PC-9 (cell line): ENCODE measurements around the gene SCYGR4. TPM values are rescaled to one million over a fixed set of nuclear protein-coding genes. Genes with fewer than 3 reads are reported as not detected.

ENCODE experiments used
- BruUV-seq: library from RNA; stranded (reverse); fragments of 400-500 nt; replicated peaks from 2 replicates; lab custom pipeline; 2021; lab: Mats Ljungman, UMichigan
- CTCF ChIA-PET: fragments of 300-600 bp; sonication (Branson Sonifier 250); formaldehyde crosslinking; loops from one replicate; lab custom pipeline; 2022; ENCODE audit warnings: antibody characterized with exemption; lab: Charles Lee
- POLR2A ChIA-PET: fragments of 300-600 bp; sonication (Branson Sonifier 250); formaldehyde crosslinking; loops from one replicate; lab custom pipeline; 2022; ENCODE audit warnings: antibody characterized with exemption; ENCODE audit not compliant: unreplicated experiment; lab: Charles Lee
- DNase-seq, 2 experiments: peaks; one replicate each; pipeline versions ENCODE4 v3.0.0 to v3.0.0-alpha.2; 2015 to 2022; ENCODE audit warnings: mixed read lengths in 1 of 2
- H2AFZ ChIP-seq: fragments of 200-600 bp; sonication (generic); 2 replicates; pipeline ENCODE4 v1.8.1; 2017; ENCODE audit warnings: antibody characterized with exemption
- H3F3A ChIP-seq: fragments of 200-600 bp; sonication (generic); 2 replicates; pipeline ENCODE4 v1.8.1; 2017; ENCODE audit warnings: antibody characterized with exemption, mild to moderate bottlenecking, low read depth; ENCODE audit not compliant: insufficient read depth
- H3K27ac ChIP-seq: fragments of 200-600 bp; sonication (generic); 2 replicates; pipeline ENCODE4 v1.6.1; 2016; ENCODE audit warnings: mixed run types
- H3K27me3 ChIP-seq: fragments of 200-600 bp; sonication (generic); 2 replicates; pipeline ENCODE4 v1.6.1; 2016; ENCODE audit warnings: low read depth, mixed run types; ENCODE audit not compliant: insufficient read depth
- H3K36me3 ChIP-seq: fragments of 200-600 bp; sonication (generic); 2 replicates; pipeline ENCODE4 v1.6.1; 2016; ENCODE audit warnings: low read depth, mixed run types
- H3K4me1 ChIP-seq: fragments of 200-600 bp; sonication (generic); replicated peaks from 2 replicates; pipeline ENCODE4 v1.6.1; 2016; ENCODE audit warnings: mixed run types; ENCODE audit not compliant: insufficient read depth
- H3K4me2 ChIP-seq: fragments of 200-600 bp; sonication (generic); 2 replicates; pipeline ENCODE4 v1.6.1; 2017; ENCODE audit warnings: mixed run types
- H3K4me3 ChIP-seq: fragments of 200-600 bp; sonication (generic); 2 replicates; pipeline ENCODE4 v1.6.1; 2016; ENCODE audit warnings: mixed run types
- H3K79me2 ChIP-seq: fragments of 200-600 bp; sonication (generic); 2 replicates; pipeline ENCODE4 v1.6.1; 2017; ENCODE audit warnings: low read depth, mixed run types
- H3K9me2 ChIP-seq: fragments of 200-600 bp; sonication (generic); 2 replicates; pipeline ENCODE4 v1.8.1; 2017; ENCODE audit warnings: mild to moderate bottlenecking; ENCODE audit not compliant: insufficient read depth
- H3K9me3 ChIP-seq: fragments of 200-600 bp; sonication (generic); 2 replicates; pipeline ENCODE4 v1.8.1; 2016; ENCODE audit warnings: low read depth; ENCODE audit not compliant: insufficient read depth
- H4K20me1 ChIP-seq: fragments of 200-600 bp; sonication (generic); 2 replicates; pipeline ENCODE4 v1.8.1; 2017; ENCODE audit not compliant: insufficient read depth
- EZH2 ChIP-seq: fragments of 200-600 bp; sonication (generic); IDR thresholded peaks from 2 replicates; pipeline ENCODE4 v1.8.0; 2017; ENCODE audit warnings: antibody characterized with exemption, low read depth
- intact Hi-C: fragments of 100-400 bp; cut with micrococcal nuclease; formaldehyde crosslinking; loops from one replicate; pipeline ENCODE4 v1.10.0; 2022; ENCODE audit not compliant: unreplicated experiment
- total RNA-seq: library from RNA; stranded (reverse); gene quantifications from 2 replicates; pipeline ENCODE4 v1.2.3, GENCODE V29; 2021
- TF ChIP-seq, protein P1 (sequence below): fragments of 200-600 bp; sonication (generic); conservative IDR thresholded peaks from 2 replicates; pipeline ENCODE4 v1.6.1; 2017; ENCODE audit warnings: mixed run types, antibody characterized with exemption, mild to moderate bottlenecking, moderate library complexity

Gene SCYGR4
- total RNA-seq, 1 experiment from 2014 or later, result not detected

DNA sequence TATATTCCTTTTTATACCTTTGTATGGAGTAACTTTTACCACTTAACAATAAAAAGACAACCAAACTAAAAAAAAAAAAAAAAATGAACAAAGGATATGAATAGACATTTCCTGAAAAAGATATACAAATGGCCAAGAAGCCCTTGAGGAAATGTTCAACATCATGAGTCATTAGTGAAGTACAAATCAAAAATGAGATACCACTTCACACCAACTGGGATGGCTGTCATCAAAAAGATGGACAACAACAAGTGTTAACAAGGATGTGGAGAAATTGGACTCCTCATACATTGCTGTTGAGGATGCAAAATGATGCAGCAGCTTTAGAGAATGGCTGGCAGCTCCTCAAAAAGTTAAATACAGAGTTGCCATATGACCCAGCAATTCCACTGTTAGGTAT lies 41.2 kb upstream of the SCYGR4 start:
- CTCF ChIA-PET, result interaction anchor here (0.6 to 0.7 kb wide), 2 partner anchors 234 to 1978 kb away, joined by 3 to 12 read pairs; no protein-coding TSS in a partner anchor

DNA sequence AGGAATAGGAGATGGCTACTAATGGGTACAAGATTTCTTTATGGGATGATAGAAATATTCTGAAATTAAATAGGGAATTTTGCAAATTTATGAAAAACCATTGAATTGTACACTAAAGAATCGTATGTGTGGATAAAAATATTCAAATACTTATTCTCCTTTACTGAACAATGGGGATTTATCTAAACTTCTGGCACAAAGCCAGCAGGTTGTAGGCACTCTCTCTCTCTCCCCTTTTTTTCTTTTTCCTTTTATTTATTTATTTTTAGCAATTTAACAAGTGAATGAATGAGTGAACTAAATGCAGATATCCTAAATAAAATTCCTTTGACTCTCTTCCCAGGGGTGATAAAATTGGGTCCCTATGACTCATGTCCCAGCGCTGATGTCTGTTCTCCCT lies 40.5 kb upstream of the SCYGR4 start:
- intact Hi-C loops, result loop anchor here (10.0 kb wide), 1 partner anchor 188 kb away; no protein-coding TSS in a partner anchor
- Histone ChIP-seq H3K4me1 (no peaks in the 10 kb centered on the region), H3K4me3 (no peak overlapping the region), H3K4me2 (no peak overlapping the region), H3K27me3 (no peaks in the 10 kb centered on the region), H2AFZ (no peak overlapping the region), H3K36me3 (no peaks in the 10 kb centered on the region), H3F3A (peaks cover 10% of the 10 kb centered on the region), H3K79me2 (no peaks in the 10 kb centered on the region), H4K20me1 (no peaks in the 10 kb centered on the region), H3K9me3 (no peaks in the 10 kb centered on the region), H3K27ac (no peak overlapping the region), H3K9me2 (peaks cover 4% of the 10 kb centered on the region; the same call in 1 of the 2 replicates)
- no peak for TF ChIP-seq EZH2
- TF ChIP-seq, protein P1, sequence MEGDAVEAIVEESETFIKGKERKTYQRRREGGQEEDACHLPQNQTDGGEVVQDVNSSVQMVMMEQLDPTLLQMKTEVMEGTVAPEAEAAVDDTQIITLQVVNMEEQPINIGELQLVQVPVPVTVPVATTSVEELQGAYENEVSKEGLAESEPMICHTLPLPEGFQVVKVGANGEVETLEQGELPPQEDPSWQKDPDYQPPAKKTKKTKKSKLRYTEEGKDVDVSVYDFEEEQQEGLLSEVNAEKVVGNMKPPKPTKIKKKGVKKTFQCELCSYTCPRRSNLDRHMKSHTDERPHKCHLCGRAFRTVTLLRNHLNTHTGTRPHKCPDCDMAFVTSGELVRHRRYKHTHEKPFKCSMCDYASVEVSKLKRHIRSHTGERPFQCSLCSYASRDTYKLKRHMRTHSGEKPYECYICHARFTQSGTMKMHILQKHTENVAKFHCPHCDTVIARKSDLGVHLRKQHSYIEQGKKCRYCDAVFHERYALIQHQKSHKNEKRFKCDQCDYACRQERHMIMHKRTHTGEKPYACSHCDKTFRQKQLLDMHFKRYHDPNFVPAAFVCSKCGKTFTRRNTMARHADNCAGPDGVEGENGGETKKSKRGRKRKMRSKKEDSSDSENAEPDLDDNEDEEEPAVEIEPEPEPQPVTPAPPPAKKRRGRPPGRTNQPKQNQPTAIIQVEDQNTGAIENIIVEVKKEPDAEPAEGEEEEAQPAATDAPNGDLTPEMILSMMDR, result no peak
- no TSS peak for BruUV-seq
- DNase-seq, result no peak
- CTCF ChIA-PET, result no interaction called here
- POLR2A ChIA-PET, result interaction anchor here (0.6 kb wide), 1 partner anchor 101 kb away, joined by 3 read pairs; no protein-coding TSS in a partner anchor

More for the DNA sequence above, 41.2 kb upstream of the SCYGR4 start:
- peaks cover 4% of the 10 kb centered on the region; the same call in 1 of the 2 replicates for H3K9me2 ChIP-seq
- H3K27ac ChIP-seq, result no peak overlapping the region
- no peak overlapping the region for H3K4me2 ChIP-seq
- intact Hi-C loops, result loop anchor here (10.0 kb wide), 1 partner anchor 189 kb away; no protein-coding TSS in a partner anchor
- H3K4me3 ChIP-seq, result no peak overlapping the region
- no peak overlapping the region for H2AFZ ChIP-seq
- TF ChIP-seq, protein P1, result no peak
- TF ChIP-seq EZH2, result no peak
- DNase-seq, result no peak
- H3K27me3 ChIP-seq, result no peaks in the 10 kb centered on the region
- no peaks in the 10 kb centered on the region for H3K4me1 ChIP-seq
- H3K36me3 ChIP-seq, result no peaks in the 10 kb centered on the region
- BruUV-seq, result no TSS peak
- POLR2A ChIA-PET, result no interaction called here
- H4K20me1 ChIP-seq, result no peaks in the 10 kb centered on the region
- H3F3A ChIP-seq, result peaks cover 12% of the 10 kb centered on the region
- no peaks in the 10 kb centered on the region for H3K9me3 ChIP-seq
- no peaks in the 10 kb centered on the region for H3K79me2 ChIP-seq

DNA sequence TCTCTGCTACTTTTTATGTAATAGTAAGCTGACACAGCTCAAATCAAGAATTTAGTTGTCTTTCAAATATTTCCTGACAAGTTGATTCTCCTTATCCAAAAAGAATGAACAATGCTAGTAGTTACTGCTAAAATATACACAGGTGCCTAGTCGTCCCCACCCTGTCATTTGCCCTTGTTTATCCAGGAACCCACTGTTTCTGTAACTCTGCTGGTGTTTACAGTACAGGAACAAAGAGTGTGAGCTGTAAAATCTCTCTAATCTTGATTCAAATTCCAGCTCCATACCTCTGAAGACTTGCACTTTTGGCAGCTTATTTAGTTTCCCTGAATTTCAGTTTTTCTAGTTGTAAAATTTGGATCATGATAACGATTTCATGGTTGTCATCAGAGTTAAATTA lies 39.7 kb upstream of the SCYGR4 start:
- TF ChIP-seq, protein P1, result no peak
- no peak for TF ChIP-seq EZH2
- intact Hi-C loops, result loop anchor here (10.0 kb wide), 1 partner anchor 187 kb away; no protein-coding TSS in a partner anchor
- H3K4me2 ChIP-seq, result no peak overlapping the region
- no peaks in the 10 kb centered on the region for H3K27me3 ChIP-seq
- no peak for DNase-seq
- ChIA-PET POLR2A (interaction anchor here (0.6 kb wide), 2 partner anchors 46 to 102 kb away, joined by 3 to 6 read pairs; no protein-coding TSS in a partner anchor), CTCF (no interaction called here)
- H3K36me3 ChIP-seq, result no peaks in the 10 kb centered on the region
- no TSS peak for BruUV-seq
- H3K9me2 ChIP-seq, result peaks cover 4% of the 10 kb centered on the region; the same call in 1 of the 2 replicates
- peaks cover 7% of the 10 kb centered on the region for H3K9me3 ChIP-seq
- peaks cover 9% of the 10 kb centered on the region for H3F3A ChIP-seq
- no peak overlapping the region for H2AFZ ChIP-seq
- H3K79me2 ChIP-seq, result no peaks in the 10 kb centered on the region
- no peak overlapping the region for H3K27ac ChIP-seq
- H3K4me3 ChIP-seq, result no peak overlapping the region
- no peaks in the 10 kb centered on the region for H3K4me1 ChIP-seq
- H4K20me1 ChIP-seq, result no peaks in the 10 kb centered on the region
